CD4-positive, alpha-beta T cell treated with Interleukin-1 beta for 1 hour (primary cell): ENCODE measurements around the gene HOXB13.

Experiments used
- DNase-seq, 2 donors: peaks; one replicate each; pipeline ENCODE4 v3.0.0-alpha.2; 2020 to 2022

HOXB13 gene

DNA sequence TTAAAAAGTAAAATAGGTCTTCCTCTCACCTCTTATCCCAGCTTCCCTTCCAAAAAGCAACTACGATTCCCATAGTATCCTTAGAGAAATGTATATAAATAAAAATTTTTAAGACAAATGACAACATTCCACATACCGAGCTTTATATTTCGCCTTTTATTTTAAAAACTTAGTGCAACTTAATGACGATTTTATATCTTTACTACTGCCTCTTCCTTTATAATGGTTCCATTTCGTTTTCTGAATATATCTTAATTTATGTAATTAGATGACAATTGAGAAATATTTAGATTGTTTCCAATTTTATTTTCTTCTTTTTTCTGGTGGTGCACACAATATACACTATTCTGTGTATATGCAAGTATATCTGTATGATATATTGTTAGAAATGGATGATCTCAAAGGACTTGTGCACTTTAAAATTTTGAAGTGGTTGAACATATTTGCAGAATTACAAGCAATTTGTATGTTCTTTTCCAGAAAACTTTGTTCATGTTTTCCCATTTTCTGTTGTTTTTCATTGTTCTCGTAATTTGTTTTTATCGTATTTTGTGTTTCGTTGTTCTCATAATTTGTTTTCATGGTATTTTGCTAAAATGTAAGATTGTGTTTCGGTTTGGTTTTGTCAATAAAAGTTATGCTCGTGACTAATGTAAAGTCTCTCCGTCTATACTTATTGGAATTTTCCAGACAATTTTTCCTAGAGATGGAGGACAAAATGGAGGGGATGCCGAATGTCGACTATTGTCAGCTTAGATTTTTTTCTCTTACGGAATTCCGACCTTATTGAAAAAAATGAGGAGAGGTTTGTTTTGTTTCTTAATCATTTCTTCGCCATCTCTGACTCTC is 20.4 kb upstream of the HOXB13 start:
- DNase-seq = no peak

DNA sequence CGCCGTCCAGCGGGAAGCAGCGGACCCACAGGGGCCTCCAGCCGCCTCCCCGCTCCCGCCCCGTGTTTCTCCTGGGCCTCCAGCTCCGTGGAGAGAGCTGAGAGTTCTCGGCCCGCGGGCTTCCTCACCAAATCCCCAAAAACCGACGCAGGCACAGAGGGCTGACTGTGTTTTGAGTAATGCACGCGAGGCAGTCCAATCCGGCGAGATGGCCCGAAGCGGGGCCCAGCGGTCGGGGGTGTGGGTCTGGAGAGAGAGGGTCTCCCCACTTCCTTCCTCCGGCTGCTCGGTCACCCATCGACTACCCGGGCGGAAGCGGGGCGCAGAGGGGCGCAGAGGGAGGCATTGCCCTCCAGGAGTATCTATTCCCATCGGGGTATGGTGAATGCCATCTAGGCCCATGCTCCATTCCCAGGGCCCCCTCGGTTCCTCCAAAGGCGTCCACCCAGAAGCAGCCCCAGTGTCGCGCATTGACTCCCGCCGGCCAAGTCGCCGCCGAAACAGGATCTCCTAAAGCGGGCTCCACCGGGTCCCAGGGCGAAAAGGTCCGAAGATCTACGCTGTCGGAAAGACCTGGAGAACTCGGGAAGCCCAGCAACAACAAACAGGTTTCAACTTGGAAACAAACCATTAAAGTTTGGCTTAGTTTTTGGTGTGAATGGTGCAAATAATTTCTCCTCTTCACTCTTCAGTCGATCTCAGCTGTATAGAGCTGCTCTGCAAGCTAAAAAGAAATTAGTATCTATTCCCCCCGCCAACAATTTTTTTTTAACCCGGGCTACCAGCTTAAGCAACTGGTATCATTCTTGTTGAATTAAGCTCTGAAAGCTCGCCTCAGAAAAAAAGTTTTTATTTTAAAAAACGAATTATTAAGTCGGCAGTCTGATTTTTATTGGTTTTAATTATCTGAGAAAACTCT is 19.2 kb upstream of the HOXB13 start:
- DNase-seq = no peak

DNA sequence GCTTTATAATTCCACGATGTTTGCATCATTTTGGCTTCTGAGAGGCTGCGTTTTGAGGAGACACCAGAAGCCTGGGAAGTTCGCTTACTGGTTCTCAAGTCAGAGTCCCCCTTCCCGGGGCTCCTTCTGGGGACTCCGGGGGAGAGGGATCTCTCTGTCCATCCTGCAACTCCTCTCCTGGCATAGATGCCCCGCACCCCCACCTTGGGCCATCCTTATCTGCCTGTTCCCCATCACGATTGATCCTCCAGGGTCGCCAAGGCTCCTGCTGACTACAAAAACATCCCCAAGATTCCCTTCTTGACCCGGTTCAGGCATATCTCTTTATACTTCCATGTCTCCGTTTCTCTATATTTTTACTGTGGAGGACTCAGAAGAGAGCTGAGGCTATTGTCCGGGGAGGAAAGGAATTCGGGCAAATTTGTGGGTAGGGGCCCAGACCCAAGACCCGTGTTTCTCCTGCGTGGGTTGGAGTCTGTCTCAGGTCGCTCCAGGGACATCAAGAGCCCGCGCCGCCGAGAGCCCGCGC is 18.4 kb upstream of the HOXB13 start:
- no peak for DNase-seq

DNA sequence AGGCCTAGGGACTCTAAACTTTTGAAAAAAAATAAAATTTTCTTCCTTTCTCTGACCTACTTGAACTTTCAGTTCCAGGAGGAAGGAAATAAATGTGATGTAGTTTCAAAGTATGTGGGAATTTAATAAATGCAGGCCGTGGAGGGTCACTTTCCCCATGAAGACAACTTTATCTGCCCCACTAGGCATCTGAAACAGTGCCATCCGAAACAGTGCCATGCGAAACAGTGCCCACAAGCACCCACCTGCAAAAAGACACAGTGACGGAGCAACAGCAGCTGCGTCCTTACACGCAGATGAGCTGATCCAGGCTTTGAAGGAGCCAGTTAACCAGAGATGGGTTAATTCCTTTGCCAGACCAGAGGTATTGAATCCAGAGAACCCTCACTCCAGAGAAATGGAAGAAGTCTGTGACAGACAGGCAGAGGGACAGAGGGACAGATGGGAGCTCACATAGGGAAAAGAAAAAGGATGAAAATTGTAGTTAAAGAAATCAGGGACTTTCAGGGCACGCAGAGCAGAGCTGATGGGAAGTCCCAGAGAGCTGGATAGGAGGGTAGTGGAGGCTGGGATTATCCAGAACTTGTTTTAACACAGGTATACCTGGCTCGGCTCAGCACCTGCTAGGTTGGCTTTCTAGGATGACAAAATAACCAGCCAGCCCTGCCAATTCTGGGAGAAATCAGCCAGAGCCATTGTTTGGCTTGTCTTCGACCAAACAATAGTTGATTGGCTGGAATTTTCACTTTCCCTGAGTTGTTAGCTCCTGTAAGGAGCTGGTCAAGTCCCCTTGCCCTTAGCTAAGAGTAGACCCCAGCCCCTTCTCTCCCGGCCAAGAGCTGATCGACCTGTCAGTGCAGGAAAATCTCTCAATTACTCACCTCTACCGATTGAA is 17.1 kb upstream of the HOXB13 start:
- DNase-seq = no peak

DNA sequence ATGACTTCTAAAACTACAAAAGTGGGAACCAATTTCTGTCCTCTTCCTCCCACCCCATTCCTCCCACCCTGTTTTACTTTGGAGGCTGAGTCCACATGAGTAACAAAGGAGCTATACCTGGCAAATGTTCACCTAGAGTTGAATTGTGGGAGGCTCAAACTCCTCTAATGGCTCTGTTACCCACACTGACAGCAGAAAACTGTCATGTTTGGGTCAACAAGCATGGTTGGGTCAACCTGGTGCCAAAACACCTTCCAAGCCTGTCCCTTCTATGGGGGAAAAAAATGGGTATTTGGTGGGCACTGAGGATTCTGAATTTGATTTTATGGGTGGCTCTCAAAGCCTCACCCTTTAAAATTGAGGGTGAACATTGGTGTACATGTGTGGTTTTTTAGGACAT is 12.0 kb upstream of the HOXB13 start:
- no peak for DNase-seq

DNA sequence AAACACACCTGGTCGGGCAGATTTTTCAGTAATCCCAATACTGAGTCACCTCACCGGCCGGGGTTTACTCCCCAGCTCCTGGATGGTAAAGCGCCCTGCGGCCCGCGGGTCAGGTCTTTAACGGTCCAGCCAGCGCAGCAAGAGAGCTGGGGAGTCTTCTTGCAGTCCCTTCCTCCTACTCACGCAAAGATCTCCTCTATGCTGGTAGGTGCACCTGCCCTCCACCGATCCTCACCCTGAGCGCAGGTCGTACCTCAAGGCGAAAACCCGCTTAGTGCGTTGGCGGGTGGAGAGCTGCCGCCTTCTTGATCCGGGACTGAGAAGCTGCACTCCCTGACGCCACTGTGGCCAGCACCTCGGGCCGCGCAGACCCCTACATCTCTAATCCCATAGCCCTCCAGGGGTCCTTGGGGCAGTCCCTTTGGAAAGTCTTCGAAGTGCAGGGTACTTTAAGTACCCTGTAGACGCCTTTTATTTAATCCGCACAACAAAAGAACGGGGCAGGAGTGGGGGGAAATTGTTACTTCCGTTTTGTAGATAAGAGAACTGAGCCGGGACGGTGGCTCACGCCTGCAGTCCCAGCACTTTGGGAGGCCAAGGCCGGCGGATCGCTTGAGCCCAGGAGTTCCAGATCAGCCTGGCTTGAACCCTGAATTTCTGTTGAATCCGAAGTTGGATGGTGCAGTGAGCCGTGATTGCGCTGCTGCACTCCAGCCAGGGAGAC is 10.4 kb upstream of the HOXB13 start:
- DNase-seq = no peak

DNA sequence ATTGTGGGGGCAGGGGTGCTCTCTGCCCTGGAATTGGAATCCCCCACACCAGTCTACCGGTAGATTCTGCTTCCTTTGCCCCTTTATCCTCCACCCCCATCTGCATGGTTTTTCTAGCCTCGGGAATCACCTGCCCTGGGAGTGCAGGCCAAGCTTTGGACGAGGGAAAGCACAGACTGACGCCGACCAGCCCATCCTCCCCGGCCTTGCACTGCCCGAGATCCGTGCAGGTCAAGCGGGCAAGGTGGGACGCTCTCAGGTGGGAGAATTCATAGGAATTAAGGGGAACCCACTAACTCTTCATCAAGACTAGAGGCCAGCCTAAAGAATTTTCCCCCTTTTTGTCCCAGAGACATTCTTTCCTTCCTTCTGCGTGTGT is 9.9 kb upstream of the HOXB13 start:
- no peak for DNase-seq

DNA sequence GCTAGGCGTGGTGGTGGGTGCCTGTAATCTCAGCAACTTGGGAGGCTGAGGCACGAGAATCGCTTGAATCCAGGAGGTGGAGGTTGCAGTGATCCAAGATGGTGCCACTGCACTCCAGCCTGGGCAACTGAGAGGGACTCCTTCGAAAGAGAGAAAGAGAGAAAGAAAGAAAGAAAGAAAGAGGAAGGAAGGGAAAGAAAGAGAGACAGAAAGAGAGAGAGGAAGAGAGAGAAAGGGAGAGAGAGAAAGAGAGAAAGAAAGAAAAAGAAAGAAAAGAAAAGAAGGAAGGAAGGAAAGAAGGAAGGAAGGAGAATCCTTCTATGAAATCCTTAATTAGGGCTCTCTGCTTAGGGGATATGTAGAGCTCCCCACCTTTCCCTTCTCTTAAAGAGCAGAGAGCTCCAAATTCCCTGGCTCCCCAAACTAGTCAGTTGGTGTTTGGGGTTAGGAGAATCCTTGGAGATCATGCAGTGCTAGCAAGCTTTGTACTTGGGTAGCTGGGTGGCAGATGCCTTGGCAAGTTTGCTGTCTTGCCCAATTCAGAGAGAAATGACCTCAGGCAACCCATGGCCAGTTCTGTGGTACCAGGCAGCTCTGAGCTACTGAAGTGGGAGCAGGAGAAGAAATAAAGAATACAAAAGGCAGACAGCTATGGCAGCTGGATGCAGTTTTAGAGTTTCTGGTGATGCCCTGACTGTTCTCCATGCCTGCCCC is 8.9 kb upstream of the HOXB13 start:
- DNase-seq = no peak

DNA sequence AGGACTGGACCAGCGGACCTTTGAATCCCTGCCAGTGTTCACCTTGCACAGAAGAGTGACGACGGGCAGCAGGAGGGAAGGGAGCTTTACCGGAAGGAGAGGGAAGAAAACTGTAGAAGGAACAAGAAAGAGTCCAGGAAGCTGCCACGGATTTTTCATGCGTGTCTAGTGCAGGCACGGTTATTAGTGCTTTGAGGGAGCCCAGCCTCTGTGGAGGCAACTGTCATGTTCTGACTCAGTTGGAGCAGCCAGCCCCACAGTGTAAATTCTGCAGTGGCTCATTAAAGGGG is 6.5 kb upstream of the HOXB13 start:
- no peak for DNase-seq

DNA sequence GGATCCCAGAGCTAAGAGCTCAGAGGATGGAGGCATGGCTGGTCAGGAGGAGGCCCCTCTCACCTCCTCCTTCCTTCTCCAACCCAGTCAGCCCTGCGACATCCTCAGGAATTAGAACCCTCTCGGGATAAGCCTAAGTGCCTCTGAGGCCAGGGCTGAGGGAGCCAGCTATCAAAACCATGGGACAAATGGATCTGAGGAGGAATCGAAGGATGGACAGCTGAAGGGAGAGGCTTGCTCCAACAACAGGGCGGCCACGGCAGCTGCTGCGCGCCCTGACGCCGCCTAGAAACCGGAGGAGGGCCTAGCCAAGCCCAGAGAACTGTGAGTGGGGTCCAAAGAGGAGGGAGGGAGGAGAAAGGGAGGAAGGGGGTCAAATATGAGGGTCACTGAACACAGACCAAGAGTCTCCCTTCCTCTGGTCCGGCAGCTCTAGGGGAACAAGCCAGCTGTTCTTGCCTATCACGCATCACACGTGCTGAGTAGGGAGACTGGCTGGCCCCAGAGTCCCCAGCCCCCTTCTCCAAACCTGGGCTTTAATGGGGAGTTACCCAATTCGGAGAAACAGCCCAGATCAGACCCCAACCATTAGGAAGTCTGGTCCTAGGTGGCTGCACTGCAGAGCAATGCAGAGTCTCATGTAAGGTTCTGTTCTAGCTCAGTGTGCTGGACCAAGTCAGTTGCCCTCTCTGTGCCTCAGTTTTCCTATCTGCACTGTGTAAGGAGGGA is 5.9 kb upstream of the HOXB13 start:
- no peak for DNase-seq

DNA sequence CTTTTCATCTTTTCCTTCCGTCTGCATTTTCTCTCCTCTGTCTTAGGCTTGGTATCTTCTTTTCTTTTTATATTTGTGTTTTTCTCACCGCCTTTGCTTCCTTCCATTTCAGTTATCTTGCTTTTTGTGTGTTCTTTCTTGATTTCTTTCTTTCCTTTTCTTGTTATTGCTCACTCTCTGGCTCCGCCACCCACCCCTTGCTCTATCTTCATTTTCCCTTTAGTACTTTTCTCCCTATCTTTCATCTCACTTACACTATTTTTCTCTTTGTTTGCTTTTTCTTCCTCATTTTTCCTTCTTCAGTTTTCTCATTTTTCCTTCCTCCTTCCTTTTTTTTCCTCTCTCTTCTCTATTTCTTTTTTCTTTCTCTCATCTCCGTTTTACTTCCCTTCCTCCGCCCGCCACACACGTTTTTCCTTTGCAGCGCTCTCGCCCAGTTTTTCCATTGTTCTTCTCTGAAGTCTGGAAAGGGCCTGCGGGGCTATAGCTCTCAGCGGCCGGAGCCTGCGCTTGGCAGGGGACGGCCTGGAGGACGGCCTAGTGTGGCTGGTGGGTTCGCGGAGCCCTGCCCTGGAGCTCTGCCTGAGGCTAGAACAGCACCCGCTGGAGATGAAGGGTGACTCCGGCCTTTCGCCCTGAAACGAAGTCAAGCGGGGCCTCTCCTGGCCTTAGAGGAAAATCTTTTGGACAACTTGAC is 5.2 kb upstream of the HOXB13 start:
- DNase-seq = no peak

DNA sequence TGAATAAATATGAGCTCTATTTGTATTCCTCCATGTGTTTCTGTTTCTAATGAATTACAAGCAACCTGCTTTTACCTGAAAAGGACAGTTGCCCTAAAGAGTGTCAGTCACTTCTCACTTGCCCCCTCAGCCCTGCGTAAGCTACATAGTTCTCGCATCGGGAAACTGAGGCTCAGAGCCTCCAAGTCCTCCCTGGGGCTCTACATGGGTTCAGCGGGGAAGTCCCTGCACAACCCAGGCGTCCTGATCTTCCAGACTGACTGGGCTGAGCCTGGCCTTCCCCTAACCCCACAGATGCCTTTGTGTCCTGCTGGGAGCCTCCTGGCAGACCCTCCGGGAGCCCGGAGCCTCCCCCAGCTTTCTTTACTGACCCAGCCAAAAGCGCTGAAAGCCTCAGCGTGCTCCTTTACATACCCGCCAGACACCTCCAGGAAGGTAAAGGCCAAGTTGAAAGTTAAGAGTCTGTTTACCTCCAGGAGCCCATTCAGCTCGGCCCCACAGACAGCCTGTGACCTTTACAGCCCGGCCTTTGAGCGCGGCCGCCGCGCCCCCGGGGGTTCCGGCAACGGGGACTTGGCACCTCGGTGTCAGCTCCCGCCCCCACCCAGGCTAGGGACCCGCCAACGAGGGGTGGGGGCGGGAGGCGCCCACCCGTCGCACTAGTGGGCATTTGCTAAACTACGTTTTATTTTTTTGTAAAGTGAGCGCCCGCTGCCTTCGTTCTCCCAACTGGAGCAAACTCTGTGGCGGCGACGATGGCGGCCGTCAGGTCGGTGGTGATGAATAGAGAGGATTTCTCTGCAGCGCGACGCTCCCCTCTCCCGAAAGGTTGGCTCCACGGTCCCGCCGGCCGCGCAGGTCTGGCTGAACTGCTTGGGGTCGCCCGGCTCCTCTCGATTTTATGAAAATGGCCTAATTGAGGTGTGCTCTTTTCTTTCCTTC is 4.4 kb upstream of the HOXB13 start:
- no peak for DNase-seq

DNA sequence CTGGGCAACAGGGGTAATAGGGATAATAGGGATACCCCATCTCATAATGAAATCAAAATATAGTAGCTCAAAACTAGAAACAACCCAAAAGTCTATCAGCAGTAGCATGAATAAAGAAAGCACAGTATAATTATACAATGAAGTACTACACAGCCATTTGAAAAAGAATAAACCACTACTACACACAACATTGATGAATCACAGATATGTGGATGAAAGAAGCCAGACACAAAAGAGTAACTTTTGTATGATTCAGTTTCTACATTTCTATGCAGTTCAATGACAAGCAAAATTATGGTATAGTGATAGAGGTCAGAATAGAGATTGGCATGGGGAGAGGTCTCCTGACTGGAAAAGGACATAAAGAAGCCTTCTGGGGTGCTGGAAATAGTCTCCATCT is 2.8 kb upstream of the HOXB13 start:
- DNase-seq = no peak

DNA sequence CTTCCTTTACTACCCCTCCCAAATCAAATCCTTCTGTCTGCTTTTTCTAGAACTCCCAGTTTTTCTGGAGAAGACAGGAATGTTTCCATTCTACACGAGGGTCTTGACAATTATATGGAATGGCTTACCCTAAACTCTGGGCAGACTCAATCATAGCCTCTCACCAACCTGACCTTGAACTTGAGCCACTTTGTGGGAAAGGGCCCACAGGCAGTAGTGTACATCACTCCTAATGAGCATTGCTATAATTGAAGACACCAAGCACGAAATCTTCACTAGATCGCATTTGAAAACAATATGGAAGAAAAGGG is 1.6 kb upstream of the HOXB13 start:
- DNase-seq = no peak

DNA sequence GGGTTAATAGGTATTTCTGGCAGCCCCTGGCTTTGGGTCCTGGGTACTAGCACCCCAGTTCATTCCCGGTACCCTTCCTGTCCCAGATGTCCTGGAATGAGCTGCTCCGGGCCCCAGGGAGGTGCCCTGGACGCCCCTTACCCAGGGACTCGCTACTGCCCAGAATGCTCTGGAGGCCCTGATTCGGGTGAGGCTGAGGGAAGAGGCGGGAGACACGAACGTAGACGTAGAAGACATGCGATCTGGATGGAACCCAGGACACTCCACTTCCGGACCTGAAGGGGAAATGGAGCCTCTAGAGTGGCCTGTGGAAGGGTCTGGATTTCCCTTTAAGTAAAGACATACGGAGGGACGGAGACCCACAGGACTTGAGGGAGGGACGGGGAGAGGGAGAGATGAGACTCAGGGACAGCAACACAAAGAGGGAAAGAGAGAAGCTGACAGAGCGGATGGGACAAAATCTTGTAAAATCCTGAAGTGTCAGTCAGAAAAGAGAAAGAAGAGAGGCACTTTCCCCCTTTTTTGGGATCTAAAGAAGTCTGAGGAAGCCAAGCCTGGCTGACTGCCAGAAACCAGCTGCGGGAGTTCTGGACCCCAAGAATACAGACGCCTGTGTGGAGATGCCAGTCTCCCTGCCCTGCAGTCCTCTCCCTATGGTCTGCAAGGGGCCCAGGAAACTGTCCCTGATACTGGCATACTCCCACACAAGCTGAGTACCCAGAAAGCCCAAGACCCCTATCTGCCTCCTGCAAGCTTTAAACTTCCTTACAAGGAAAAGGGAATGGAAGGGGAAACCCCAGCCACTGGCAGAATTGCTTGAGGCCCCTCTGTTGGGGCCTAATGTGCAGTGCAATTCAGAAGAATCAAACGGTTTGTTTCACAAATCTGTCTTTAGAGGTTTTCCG is 1.0 kb upstream of the HOXB13 start:
- DNase-seq = no peak

DNA sequence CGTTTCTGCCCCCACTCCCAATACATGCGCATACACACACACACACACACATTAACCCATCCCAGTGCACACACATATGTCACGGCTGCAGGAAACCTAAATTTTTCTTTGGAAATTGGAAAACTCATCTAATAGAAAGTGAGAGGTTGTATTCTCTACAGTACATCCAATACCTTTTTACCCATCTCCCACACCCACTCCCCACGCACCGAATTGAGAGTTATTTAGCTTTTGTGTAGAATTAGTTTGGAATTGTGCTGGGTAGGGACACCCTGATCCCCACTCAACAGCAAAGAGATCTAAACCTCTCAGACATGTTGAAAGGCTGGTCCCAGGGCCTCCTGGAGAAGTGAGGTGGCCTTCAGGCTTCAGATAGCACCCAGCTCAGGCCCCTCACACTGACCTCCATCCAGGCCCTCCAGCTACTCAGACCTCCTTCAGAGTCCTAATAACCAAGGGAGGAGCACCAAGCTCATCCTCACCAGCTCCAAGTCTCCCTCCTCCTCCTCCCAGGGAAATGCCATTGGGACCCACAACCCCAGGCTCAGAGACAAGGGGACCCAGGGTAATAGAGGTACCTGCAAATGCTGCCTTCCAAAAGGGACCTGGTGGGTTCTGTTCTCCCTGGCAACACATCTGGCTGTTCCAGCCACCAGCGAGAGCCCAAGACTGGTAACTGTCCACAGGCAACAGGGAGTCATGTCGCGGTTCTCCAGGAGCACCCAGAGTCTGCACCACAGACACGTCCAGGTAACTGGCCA is 955 bp downstream of the HOXB13 start:
- DNase-seq = no peak

DNA sequence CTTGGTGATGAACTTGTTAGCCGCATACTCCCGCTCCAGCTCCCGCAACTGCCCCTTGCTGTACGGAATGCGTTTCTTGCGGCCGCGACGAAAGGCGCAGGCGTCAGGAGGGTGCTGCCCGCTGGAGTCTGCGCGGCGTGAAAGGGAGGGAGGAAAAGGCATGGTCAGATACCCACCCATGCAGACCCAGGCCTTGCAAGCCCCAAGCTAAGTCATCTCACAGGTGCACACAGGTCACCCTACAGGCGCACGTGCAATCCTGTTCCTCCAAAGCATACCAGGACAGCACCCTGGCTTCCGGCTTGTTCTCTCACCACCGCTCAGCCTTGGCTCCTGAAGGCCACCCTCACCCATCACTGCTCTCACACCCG is 1.6 kb downstream of the HOXB13 start:
- no peak for DNase-seq
